HepG2 (cell line): ENCODE measurements around the gene IL1A. TPM values are rescaled to one million over a fixed set of nuclear protein-coding genes. Genes with fewer than 3 reads are reported as not detected.

Source experiments
- CEBPG ChIP-seq: IDR thresholded peaks from 2 replicates; pipeline ENCODE4 v1.6.1; 2016
- FIP1L1 ChIP-seq: fragments of 200-400 bp; formaldehyde crosslinking; IDR thresholded peaks from 2 replicates; pipeline ENCODE4 v1.6.1; 2018; ENCODE audit warnings: low read depth, mild to moderate bottlenecking, low read length, moderate library complexity, borderline replicate concordance; ENCODE audit not compliant: insufficient read depth
- ISX ChIP-seq: sonication (generic); formaldehyde crosslinking; conservative IDR thresholded peaks from 2 replicates; pipeline ENCODE4 v1.5.0; 2020; ENCODE audit warnings: missing genetic modification reagents
- JDP2 ChIP-seq: sonication (generic); formaldehyde crosslinking; IDR thresholded peaks from 2 replicates; pipeline ENCODE4 v1.8.1; 2022; ENCODE audit warnings: missing genetic modification reagents, borderline replicate concordance
- NFIB ChIP-seq: sonication (generic); formaldehyde crosslinking; IDR thresholded peaks from 2 replicates; pipeline ENCODE4 v1.9.0; 2021; ENCODE audit warnings: missing genetic modification reagents, mild to moderate bottlenecking, borderline replicate concordance
- SMC3 ChIP-seq: IDR thresholded peaks from 2 replicates; pipeline ENCODE4 v1.6.1; 2011; ENCODE audit warnings: low read length, improper control_type of control experiment
- TBX3 ChIP-seq: fragments of 450-650 bp; IDR thresholded peaks from 2 replicates; pipeline ENCODE4 v1.6.1; 2017; ENCODE audit warnings: antibody characterized with exemption, mild to moderate bottlenecking, inconsistent platforms, borderline replicate concordance
- ZBTB3 ChIP-seq: sonication (generic); formaldehyde crosslinking; IDR thresholded peaks from 2 replicates; pipeline ENCODE4 v1.4.0; 2020; ENCODE audit warnings: low read depth, mild to moderate bottlenecking, moderate library complexity, missing genetic modification reagents, borderline replicate concordance
- ZEB1 ChIP-seq: IDR thresholded peaks from 2 replicates; pipeline ENCODE4 v1.6.1; 2012; ENCODE audit warnings: mild to moderate bottlenecking, low read depth, inconsistent platforms; ENCODE audit not compliant: insufficient replicate concordance
- ZNF530 ChIP-seq: sonication (generic); formaldehyde crosslinking; IDR thresholded peaks from 2 replicates; pipeline ENCODE4 v1.5.0; 2020; ENCODE audit warnings: low read depth, mild to moderate bottlenecking, missing genetic modification reagents
- ZNF652 ChIP-seq: IDR thresholded peaks from 2 replicates; pipeline ENCODE4 v1.6.1; 2016; ENCODE audit warnings: low read depth, borderline replicate concordance
- ZSCAN31 ChIP-seq: sonication (generic); formaldehyde crosslinking; IDR thresholded peaks from 2 replicates; pipeline ENCODE4 v1.5.0; 2020; ENCODE audit warnings: low read depth, mild to moderate bottlenecking, missing genetic modification reagents
- polyA plus RNA-seq, 8 experiments: library from polyadenylated mRNA; depleted of rRNA in 3 of 8; stranded (reverse) in 7 of 8; unstranded in 1 of 8; fragments of >200 nt; fragmentation: Illumina TruSeq in 4 of 8; extraction: Trizol in 4 of 8; gene quantifications; 2 replicates each; pipeline versions ENCODE4 v1.2.1 to v1.2.3, GENCODE V29; 2011 to 2016; ENCODE audit warnings: low read depth in 4 of 8, missing spikeins in 1 of 8, mixed read lengths in 1 of 8; ENCODE audit not compliant: insufficient read depth in 1 of 8
- total RNA-seq, 5 experiments: library from RNA; depleted of rRNA; stranded (reverse); fragments of >200 nt; fragmentation: Illumina TruSeq; extraction: Trizol; gene quantifications; 2 replicates each; pipeline ENCODE4 v1.2.3, GENCODE V29; 2016; ENCODE audit warnings: low read depth in 1 of 5
- TF ChIP-seq, protein P1 (sequence below), 2 experiments: fragments of 450-650 bp in 1 of 2; sonication (generic) in 1 of 2; formaldehyde crosslinking in 1 of 2; IDR thresholded peaks; 2 replicates each; pipeline versions ENCODE4 v1.6.1 to v1.8.0; 2016 to 2022; ENCODE audit warnings: antibody characterized with exemption in 1 of 2, mild to moderate bottlenecking in 1 of 2, missing genetic modification reagents in 1 of 2
- TF ChIP-seq, protein P2 (sequence below): IDR thresholded peaks from 2 replicates; pipeline ENCODE4 v1.6.1; 2018; ENCODE audit warnings: missing genetic modification reagents
- TF ChIP-seq, protein P3 (sequence below): IDR thresholded peaks from 2 replicates; pipeline ENCODE4 v1.6.1; 2016; ENCODE audit warnings: missing compliant biosample characterization, missing genetic modification reagents, borderline replicate concordance
- TF ChIP-seq, protein P4 (sequence below): sonication (generic); formaldehyde crosslinking; IDR thresholded peaks from 2 replicates; pipeline ENCODE4 v1.4.0; 2020; ENCODE audit warnings: low read depth, mild to moderate bottlenecking, missing genetic modification reagents

IL1A gene
- total and polyA plus RNA-seq, 2 of the 13 experiments (the other 11 are each of a cell fraction or from before 2014, with no cell fraction given) = not detected

- TF ChIP-seq NFIB (CRISPR knock-in tag) (no peak), ZNF652 (CRISPR knock-in tag) (no peak), ZEB1 (no peak), ZBTB3 (CRISPR knock-in tag) (no peak), ZNF530 (CRISPR knock-in tag) (no peak), SMC3 (peak; percentile 99), FIP1L1 (no peak), ZSCAN31 (CRISPR knock-in tag) (no peak), JDP2 (CRISPR knock-in tag) (no peak), CEBPG (peak; percentile 60; the same call in 1 of the 2 replicates), TBX3 (no peak), ISX (CRISPR knock-in tag) (no peak)
- TF ChIP-seq, protein P1, sequence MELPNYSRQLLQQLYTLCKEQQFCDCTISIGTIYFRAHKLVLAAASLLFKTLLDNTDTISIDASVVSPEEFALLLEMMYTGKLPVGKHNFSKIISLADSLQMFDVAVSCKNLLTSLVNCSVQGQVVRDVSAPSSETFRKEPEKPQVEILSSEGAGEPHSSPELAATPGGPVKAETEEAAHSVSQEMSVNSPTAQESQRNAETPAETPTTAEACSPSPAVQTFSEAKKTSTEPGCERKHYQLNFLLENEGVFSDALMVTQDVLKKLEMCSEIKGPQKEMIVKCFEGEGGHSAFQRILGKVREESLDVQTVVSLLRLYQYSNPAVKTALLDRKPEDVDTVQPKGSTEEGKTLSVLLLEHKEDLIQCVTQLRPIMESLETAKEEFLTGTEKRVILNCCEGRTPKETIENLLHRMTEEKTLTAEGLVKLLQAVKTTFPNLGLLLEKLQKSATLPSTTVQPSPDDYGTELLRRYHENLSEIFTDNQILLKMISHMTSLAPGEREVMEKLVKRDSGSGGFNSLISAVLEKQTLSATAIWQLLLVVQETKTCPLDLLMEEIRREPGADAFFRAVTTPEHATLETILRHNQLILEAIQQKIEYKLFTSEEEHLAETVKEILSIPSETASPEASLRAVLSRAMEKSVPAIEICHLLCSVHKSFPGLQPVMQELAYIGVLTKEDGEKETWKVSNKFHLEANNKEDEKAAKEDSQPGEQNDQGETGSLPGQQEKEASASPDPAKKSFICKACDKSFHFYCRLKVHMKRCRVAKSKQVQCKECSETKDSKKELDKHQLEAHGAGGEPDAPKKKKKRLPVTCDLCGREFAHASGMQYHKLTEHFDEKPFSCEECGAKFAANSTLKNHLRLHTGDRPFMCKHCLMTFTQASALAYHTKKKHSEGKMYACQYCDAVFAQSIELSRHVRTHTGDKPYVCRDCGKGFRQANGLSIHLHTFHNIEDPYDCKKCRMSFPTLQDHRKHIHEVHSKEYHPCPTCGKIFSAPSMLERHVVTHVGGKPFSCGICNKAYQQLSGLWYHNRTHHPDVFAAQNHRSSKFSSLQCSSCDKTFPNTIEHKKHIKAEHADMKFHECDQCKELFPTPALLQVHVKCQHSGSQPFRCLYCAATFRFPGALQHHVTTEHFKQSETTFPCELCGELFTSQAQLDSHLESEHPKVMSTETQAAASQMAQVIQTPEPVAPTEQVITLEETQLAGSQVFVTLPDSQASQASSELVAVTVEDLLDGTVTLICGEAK (IDR thresholded peaks at IDR 0.05) = no peak
- TF ChIP-seq, protein P1 (CRISPR knock-in tag; IDR thresholded peaks at IDR 0.05) = no peak
- TF ChIP-seq, protein P2, sequence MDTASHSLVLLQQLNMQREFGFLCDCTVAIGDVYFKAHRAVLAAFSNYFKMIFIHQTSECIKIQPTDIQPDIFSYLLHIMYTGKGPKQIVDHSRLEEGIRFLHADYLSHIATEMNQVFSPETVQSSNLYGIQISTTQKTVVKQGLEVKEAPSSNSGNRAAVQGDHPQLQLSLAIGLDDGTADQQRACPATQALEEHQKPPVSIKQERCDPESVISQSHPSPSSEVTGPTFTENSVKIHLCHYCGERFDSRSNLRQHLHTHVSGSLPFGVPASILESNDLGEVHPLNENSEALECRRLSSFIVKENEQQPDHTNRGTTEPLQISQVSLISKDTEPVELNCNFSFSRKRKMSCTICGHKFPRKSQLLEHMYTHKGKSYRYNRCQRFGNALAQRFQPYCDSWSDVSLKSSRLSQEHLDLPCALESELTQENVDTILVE (CRISPR knock-in tag) = peak; percentile 54; the same call in 1 of the 2 replicates
- TF ChIP-seq, protein P3, sequence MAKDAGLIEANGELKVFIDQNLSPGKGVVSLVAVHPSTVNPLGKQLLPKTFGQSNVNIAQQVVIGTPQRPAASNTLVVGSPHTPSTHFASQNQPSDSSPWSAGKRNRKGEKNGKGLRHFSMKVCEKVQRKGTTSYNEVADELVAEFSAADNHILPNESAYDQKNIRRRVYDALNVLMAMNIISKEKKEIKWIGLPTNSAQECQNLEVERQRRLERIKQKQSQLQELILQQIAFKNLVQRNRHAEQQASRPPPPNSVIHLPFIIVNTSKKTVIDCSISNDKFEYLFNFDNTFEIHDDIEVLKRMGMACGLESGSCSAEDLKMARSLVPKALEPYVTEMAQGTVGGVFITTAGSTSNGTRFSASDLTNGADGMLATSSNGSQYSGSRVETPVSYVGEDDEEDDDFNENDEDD (CRISPR knock-in tag) = no peak
- TF ChIP-seq, protein P4, sequence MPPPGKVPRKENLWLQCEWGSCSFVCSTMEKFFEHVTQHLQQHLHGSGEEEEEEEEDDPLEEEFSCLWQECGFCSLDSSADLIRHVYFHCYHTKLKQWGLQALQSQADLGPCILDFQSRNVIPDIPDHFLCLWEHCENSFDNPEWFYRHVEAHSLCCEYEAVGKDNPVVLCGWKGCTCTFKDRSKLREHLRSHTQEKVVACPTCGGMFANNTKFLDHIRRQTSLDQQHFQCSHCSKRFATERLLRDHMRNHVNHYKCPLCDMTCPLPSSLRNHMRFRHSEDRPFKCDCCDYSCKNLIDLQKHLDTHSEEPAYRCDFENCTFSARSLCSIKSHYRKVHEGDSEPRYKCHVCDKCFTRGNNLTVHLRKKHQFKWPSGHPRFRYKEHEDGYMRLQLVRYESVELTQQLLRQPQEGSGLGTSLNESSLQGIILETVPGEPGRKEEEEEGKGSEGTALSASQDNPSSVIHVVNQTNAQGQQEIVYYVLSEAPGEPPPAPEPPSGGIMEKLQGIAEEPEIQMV (CRISPR knock-in tag) = no peak
Observed at GRCh38 chr2:112749755-112750559, 34.3 kb downstream of the IL1A start (continued).
